GM12872 (cell line): ENCODE measurements around the gene KLHL22.

Experiments
- TF ChIP-seq, protein P1 (sequence below): IDR thresholded peaks from 3 replicates; pipeline ENCODE4 v1.5.1; 2011; ENCODE audit warnings: low read depth, mild to moderate bottlenecking, low read length, moderate library complexity; ENCODE audit not compliant: insufficient read depth

The KLHL22 gene

DNA sequence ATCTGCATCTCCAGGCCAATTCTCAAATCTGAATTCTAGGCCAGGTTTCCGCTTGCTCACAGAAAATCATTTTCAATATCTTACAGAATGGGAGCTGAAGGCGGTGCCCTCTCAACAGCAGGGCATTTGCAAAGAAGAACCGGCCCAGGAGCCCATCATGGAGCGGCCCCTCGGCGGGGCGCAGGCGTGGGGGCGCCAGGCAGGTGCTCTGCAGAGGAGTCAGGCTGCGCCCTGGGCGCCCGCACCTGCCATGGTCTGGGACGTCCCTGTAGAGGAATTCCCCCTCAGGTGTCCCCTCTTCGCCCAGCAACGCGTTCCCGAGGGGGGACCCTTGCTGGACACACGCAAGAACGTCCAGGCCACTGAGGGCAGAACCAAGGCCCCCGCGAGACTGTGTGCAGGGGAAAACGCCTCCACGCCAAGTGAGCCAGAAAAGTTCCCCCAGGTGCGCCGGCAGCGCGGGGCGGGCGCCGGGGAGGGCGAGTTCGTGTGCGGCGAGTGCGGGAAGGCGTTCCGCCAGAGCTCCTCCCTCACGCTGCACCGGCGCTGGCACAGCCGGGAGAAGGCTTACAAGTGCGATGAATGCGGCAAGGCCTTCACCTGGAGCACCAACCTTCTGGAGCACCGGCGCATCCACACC lies 90.2 kb downstream of the KLHL22 start:
- TF ChIP-seq, protein P1, sequence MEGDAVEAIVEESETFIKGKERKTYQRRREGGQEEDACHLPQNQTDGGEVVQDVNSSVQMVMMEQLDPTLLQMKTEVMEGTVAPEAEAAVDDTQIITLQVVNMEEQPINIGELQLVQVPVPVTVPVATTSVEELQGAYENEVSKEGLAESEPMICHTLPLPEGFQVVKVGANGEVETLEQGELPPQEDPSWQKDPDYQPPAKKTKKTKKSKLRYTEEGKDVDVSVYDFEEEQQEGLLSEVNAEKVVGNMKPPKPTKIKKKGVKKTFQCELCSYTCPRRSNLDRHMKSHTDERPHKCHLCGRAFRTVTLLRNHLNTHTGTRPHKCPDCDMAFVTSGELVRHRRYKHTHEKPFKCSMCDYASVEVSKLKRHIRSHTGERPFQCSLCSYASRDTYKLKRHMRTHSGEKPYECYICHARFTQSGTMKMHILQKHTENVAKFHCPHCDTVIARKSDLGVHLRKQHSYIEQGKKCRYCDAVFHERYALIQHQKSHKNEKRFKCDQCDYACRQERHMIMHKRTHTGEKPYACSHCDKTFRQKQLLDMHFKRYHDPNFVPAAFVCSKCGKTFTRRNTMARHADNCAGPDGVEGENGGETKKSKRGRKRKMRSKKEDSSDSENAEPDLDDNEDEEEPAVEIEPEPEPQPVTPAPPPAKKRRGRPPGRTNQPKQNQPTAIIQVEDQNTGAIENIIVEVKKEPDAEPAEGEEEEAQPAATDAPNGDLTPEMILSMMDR = no peak

DNA sequence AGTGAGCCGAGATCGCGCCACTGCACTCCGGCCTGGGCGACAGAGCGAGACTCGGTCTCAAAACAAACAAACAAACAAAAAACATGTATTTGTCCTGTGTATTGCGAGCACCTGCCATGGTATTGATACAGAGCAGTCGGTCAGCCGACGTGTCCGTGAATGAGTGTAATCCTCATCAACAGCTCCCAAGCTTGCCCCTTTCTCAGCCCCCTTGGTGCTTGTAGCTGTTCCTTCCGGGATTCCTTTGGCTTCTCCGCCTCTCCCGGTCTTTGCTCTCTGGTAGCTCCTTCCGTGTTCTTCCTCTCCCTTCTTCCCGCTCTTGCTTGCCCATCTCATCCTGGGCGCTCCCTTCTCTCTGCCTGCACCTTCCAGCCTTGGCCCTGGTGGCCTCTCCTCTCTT lies 90.7 kb downstream of the KLHL22 start:
- TF ChIP-seq, protein P1 = no peak

DNA sequence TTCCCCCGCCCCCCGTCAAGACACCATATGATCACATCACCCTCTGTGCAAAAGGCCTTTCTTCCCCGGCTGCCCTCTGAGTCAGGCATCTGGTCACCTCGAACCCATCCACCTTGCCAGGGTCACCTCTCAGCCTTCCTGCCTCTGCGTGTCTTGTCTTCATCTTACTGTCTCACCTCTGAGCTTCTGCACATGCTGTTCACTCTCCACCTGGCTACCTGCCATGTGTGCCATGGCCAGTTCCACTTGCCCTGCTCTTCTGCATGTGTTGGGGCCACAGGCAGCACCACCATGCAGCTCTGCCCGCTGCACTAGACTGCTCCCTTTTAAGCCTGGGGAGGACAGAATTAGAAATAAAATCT lies 91.8 kb downstream of the KLHL22 start:
- TF ChIP-seq, protein P1 = no peak

DNA sequence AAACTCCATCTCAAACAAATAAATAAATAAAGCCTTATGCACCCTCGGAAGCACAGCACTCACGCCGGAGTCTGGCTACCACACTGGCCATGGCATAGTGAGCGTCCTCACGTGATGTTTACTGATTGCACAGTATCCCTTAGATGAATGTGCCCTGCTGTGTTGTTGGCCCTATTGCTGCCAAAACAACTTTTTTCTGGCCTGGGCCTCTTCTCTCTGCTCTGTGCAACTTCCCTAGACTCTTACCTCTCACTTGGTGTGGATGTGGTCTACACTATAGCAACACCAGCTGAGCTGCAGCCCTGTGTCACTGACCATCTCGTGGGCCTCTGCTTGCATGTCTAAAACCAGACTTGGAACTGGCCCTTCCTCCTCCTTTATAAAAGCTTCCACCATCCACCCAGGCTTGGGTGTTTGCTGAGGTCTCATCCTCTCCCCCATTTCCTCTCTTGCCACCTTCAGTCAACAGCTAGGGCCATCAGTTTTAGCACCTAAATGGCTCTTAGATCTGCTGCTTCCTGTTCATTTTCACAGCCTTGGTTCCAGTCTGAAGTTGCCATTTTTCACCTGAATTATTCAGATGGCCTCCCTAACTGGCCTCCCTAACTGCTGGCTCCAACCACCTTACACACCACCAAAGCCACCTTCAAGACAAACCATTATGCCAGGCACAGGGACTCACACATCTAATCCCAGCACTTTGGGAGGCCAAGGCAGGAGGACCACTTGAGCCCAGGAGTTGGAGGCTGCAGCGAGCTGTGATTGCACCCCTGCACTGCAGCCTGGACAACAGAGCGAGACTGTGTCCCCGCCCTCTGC lies 92.4 kb downstream of the KLHL22 start:
- TF ChIP-seq, protein P1 = no peak

DNA sequence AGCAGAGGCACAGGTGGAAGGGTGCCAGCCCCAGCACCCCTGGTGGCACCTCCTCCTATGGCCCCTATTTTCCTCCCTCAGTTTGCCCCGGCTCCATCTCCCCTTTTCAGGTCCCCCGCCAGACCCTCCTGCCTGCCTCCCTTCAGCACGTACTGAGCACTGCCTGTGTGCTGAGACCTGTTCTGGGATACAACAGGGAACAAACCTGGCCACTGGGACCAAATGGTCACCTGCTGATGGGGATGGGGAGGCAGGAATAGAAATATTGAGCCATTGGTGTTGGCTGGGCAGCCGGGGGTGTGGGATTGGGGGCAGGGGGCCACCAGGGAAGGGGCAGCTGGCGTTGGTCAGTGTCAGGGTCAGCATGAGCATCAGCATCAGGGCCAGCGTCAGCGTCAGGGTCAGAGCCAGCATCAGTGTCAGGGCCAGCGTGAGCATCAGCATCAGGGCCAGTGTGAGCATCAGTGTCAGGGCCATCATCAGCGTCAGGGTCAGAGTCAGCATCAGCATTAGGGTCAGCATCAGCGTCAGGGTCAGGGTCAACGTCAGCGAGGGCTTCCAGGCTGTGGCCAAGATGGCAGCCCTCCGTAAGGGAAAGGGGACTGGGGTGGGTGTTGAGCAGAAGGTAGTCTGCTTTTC lies 94.1 kb downstream of the KLHL22 start:
- TF ChIP-seq, protein P1 = no peak

DNA sequence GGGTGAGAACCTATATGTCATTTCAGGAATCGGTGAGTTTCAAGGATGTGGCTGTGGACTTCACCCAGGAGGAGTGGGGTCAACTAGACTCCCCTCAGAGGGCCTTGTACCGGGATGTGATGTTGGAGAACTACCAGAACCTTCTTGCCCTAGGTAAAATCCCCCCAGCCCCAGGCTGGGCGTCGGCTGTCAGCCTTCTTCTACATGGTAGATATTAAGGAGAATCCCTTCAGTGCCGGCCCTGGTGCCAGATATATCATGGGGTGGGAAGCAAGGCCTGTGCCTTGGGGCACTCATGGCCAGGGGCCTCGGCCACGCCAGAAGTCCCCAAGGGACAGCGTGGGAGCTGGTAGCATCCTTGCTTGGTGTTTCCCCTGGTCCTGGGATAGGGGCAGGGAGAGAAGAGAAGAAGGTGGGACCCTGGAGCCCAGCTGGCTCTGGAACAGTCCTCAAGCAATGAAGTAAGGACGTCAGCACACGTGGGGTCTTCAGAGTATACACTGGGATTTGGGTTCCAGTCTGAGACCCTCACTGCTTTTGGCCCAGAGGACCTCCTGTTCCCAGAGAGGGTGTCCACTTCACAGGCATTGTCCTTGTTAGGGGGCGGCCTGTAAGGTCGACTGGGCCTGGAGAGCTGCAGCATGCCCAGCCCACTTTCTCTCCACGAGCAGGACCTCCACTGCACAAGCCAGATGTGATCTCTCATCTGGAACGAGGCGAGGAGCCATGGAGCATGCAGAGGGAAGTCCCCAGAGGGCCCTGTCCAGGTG lies 94.8 kb downstream of the KLHL22 start:
- TF ChIP-seq, protein P1 = no peak
